NCI-H82 (cell line): ENCODE measurements around the gene PTPRG.
A peak's percentile ranks its signal among the peaks of the same experiment; 100 is the strongest.
"Not testable (repeated sequence)": the region's sequence is repeated elsewhere in the genome, so short reads cannot be mapped to it uniquely, and the experiment has no call there.

Source experiments
- DNase-seq: peaks from one replicate; lab custom pipeline; 2025; lab: John Stamatoyannopoulos, UW

The PTPRG gene

DNA sequence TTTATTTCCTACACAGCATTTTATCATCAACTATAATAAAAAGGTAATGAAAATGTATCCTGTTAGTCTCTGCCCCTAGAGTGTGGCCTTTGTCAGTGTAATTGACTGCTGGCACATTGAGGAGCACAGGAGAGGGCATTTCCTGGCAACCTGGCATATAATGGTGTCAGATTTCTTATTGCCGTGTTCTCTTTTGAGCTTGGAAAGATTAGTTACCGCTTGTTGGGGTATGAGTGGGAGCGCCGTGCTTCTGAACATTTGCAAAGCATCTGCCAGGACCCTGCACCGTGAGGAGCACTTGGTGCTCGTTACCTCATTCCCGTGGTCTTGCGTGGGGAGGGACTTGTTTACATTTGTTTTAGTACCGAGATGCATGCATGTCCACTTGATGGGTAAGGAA lies 124.4 kb downstream of the PTPRG start:
- no peak for DNase-seq

DNA sequence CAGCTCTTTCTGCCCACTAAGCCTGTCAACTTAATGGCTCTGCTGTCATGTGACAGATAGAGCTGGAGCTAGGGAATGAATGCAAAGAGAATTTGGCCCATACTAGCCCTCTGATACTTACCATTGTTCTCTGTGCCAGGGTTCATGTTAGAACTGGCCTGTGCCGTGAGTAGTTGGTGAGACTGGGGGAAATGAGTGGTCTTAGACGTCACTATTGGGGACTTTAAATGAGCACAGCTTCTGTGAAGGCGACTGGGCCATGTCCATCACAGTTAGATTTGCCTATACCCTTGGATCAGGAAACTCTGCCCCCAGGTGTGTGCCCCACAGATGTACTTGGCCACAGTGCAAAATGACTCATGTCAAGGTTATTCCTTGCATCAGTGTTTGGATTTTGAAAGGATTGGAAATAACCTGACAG lies 124.9 kb downstream of the PTPRG start:
- no peak for DNase-seq

DNA sequence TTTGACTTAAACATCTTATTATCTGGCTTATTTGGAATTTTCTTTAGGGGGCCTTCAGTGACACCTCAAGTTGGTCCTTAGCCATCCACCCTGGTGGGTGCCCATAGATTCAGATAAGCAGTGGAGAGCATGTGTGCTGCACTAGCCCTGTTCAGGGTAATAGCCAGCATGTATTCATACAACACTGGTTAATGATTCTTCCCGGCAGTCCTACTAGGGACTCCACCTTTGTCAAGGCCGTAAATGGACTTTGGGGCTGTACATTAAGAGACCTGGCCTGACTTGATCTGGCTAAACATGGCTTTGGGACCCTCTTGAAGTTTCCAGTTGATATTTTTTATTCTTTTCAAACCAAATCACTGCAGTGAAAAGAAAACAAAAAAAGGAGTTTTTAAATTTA lies 125.8 kb downstream of the PTPRG start:
- DNase-seq: no peak

DNA sequence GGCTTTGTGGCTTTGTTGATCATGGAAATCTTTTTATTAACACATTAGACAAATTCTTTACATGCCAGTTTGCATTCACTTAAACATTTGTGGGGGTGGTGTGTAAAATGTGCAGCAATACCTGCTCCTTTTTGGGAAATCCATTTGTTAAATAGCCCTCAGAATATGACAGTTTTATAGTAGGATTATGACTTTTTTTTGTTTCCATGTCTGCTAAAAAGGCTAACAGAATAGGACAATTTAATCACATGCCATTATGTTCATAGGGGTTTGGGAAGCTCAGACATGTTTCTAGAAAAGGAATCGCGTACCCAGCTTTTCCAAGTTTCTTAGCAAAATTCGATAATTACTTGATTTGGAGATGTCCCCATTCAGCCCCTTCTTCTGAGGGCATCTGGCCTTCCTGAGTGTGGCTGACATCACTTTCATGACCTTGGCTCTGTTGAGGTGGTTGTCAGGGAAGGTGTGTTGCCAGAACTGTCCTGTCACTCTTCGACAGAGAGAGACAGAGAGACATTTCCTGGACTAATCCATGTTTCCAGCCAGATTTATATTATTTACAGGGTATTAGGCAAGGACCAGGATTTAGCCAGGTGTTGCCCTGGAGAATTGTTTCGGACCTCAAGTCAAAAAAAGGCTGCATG lies 126.4 kb downstream of the PTPRG start:
- DNase-seq: no peak

DNA sequence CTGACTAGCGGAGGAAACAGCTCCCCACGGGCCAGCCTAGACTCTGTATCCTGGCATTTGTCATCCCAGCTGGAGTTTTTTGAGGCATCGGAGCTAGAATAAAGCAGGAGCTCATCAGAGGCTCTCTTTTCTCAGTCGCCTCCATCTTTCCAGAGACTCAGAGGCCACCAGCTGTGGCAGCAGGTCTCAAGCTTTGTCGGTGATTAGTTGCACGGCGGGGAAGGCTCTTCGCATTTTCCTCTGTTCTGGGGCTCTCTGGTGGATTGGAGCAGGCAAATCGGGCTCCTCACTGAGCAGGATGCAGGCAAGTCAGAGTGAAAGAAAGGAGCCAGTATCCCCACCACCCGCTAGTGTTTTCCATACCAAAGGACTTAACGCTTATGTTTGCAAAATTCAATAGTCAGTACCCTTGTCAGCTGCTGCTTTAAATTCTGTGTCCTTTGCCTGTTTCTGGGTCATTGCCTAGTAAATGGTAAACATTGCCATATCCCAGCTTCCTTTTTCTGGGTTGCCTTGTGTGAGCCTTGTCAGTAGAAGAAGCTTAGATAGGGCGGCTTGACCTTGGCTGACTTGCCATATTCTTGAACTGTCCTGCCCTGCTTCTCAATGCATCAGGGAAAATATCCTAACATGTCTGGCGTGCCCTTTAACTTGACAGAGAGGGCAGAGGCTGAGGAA lies 127.1 kb downstream of the PTPRG start:
- DNase-seq: peak; percentile 70

DNA sequence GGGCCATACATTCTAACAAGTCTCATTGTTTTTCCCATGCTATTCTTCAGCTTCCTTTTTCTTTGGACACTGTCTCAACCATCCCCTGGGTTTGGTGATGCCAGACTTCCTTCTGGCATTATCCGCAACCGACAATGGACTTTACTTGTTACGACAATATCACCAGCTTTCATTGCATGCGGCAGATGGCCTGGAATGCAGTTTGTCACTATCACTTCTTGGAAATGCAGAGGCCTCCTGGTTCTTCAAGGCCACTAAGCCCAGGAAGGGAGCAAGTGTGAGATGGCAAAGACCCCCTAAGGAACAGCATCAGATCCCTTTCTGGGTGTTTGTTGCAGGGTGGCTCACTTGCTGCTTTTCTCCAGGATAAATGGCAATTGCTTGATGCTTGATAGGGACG lies 128.6 kb downstream of the PTPRG start:
- DNase-seq: no peak

DNA sequence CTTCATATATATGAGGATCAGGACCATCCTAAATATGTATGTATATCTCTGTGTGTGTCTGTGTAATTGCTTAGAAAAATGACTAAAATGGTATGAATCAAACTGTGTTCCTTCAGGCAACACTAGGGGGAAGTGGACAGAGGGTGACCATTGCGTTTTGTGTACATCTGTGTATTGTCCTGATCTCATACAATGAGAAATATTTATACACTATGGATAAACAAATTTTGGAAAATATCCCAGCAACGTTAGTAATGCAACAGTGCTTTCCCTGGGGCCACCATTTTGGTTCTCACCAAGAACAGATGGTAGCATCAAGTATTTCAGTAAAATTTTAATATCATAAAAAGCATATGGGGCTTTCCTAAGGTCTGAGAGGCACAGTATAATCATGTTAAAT lies 130.1 kb downstream of the PTPRG start:
- no peak for DNase-seq

DNA sequence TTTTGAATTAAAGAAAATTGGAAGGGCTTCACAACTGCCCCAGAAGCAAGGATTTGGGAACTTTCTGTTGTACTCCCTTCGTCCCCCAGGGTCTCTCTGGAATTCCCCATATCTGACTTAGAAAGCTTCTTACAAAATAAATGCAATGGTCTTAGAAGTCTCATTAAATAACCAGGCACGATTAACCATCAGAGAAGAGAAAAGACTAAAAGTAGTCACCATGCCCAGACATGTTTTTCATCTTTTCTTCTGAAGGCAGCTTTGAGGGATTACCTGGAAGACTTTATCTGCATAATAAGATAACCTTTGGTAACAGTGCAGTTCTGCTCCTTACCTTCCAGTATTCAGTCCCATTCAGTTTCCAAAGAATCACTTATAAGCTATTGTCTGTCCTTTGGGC lies 135.9 kb downstream of the PTPRG start:
- DNase-seq: peak; percentile 21

DNA sequence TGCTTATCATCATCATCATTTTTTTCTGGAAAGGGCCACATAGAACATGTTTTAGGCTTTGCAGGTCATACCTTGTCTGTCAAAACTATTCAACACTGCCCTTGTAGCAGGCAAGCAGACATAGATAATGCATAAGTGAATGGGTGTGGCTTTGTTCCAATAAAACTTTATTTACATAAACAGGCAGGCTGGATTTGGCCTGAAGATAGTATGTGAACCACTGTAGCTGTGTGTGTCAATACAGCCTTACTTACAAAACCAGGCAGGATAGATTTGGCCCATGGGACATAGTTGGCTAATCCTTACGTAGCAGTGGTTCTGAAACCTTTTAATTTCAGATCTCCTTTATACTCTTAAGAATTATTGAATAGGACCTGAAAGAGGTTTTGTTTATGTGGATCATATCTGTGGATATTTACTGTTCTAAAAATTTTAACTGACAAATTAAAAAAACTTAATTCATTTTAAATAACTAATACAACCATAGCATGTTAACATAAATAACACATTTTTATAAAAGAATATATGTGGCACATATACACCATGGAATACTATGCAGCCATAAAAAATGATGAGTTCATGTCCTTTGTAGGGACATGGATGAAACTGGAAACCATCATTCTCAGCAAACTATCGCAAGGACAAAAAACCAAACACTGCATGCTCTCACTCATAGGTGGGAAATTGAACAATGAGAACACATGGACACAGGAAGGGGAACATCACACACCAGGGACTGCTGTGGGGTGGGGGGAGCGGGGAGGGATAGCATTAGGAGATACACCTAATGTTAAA lies 137.1 kb downstream of the PTPRG start:
- not testable (repeated sequence) for DNase-seq

DNA sequence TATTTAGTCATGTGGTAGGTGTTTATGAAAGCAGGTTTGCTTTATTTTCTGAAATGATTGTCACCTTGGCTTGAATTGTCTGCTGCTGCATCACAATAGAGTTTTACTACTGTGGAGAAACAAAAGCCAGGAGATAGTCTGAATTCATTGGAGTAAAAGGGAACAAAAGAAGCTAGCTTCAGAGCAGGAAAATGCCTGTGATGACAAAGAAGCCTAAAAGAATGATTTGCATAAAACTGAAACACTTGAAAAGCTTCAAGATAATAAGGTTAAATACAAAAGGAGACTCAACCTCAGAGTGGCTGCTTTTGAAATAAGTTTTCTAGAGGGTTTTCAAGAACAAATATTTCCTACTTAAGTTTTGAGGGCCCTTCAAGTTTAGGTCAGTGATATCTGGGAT lies 138.3 kb downstream of the PTPRG start:
- no peak for DNase-seq

DNA sequence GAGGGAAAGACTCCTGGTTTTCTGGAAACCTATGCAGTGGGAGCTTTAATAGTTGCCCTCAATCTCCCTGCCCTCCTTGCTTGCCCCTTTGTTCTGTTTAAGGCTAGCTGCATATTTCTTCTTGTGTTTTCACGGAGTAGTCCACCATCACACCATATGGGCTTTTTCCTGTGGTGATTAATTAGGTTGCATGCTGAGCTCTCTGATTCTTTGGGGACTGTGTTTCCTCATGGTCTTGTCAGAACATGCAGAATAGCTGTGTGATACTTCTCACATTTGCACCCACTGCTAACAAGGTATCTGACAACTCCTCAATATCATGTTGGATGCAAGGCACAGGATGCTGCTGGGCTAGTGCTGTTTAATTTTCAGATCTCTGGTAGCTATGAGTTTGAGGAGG lies 139.6 kb downstream of the PTPRG start:
- DNase-seq: peak; percentile 24

DNA sequence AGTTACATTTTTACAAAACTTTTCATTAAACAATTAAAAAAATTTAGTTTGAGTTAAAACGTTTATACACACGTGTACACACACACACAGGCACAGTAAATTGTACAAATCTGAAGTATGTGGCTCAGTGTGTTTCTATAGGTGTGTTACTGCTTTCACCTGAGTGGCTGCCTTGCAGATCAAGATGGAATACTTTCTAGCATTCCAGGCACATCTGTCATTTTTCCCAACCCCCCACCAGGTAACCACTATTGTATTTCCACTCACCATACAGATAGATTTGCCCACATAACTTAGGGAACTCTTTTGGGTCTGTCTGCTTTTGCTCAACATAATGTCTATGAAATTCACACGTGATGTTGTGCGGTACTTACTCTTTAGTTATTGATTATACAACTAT lies 141.1 kb downstream of the PTPRG start:
- no peak for DNase-seq

DNA sequence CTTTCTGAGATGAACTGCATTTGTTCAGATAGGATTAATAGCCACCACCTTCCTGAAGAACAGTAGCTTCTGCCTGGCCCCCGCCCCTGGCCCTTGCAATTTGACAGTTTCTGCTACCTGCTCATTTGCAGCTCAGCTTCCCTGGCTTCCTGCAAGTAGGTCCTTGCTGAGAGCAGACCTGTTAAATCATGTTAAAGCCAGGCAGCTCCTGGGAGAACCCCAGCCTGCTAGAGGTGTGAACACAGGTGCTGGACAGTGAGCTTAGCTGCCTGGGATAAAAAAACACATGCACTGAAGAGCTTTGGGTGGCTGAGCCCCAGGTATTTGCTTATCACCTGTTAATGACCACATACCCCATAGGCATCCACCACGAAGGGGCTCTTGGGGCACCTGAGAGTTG lies 143.4 kb downstream of the PTPRG start:
- DNase-seq: no peak

DNA sequence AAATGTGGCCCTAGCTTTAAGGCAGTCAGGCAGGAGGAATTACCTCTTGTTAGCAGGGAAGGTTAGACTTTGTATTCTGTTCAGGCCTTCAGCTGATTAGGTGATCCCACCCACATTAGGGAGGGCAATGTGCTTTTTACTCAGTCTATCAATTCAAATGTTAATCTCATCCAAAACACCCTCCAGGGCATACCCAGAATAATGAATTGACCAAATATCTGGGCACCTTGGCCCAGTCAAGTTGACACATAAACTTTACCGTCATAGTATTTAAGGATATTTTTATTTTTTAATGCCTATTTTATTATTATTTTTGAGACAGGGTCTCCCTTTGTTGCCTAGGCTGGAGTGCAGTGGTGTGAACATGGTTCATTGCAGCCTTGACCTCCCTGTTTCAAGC lies 146.1 kb downstream of the PTPRG start:
- no peak for DNase-seq

DNA sequence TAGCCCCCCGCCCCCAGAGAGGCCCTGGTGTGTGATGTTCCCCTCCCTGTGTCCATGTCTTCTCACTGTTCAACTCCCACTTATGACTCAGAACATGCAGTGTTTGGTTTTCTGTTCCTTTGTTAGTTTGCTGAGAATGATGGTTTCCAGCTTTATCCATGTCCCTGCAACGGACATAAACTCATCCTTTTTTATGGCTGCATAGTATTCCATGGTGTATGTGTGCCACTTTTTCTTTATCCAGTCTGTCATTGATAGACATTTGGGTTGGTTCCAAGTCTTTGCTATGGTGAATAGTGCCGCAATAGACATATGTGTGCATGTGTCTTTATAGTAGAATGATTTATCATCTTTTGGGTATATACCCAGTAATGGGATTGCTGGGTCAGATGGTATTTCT lies 149.5 kb downstream of the PTPRG start:
- DNase-seq: not testable (repeated sequence)

DNA sequence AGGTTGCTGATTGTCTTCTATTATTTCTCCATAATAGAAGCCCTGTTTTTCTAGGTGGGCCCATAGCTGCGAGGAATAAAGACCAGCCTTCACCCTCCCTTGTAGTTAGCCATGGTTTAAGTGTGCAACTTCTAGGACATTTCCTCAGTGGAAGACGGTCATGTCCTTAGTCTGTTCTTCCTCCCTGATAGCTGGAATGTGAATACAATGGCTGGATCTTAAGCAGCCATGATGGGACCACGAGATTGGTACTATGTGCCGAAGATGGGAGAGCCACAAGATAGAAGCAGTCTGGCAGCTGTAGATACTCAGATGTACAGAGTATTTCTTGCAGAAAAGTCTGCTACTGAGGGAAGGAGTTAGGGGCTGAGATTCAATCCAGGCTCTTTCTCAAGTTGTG lies 152.9 kb downstream of the PTPRG start:
- no peak for DNase-seq

DNA sequence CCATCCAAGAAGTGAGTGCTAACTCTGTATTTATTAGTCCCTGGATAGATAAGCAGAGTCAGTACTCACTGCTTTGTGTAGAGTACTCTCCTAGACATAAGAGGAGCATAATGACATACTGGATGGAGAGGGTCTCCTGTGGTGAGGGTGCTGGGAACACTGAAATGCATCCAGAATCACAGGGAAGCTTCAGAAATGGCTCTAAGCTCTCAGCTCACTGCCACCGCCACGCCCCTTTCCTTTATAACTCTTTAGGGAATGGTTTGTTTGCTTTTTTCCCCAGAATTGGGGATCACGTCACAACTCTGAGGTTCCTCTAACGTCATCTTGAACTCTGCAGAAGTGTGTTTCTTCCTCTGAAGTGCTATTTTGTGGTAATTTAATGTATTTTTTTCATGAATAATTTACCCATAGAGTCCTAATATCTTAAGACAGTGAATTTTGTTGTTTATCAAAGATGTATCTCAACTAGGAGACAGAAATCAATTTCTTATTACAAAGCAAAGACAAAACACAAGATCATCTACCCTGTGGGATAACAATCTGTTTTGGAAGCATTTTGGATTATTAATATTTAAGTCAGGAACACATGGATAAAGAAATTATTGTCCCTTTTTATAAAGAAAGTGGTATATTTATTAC lies 154.6 kb downstream of the PTPRG start:
- DNase-seq: no peak

DNA sequence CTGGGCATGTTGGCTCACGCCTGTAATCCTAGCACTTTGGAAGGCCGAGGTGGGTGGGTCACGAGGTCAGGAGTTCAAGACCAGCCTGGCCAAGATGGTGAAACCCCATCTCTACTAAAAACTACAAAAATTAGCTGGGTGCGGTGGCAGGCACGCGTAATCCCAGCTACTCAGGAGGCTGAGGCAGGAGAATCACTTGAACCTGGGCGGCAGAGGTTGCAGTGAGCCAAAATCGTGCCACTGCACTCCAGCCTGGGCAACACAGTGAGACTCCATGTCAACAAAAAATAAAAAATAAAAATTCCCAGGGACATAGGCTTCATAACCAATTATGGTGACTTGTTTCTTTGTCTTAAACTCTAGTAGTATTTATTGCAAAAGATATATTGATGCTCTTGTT lies 155.3 kb downstream of the PTPRG start:
- not testable (repeated sequence) for DNase-seq

DNA sequence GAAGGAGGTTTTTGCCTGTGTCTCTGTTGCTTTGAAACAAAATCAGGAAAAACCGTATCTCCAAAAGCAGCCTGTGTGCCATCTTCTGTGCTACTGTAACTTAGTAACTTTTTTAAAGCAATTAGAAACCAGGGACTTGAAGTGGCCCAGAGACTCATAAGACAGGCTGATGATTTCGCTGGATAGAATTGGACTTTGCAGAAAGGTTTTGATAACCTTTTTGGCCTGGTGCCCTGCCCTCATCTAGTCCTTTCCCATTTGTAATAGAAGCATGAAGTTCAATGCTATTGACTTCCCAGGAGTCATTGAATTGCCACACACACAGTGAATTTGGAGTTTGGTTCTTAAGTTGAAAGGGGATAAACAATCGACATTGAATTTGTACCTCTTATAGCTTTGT lies 157.2 kb downstream of the PTPRG start:
- no peak for DNase-seq

DNA sequence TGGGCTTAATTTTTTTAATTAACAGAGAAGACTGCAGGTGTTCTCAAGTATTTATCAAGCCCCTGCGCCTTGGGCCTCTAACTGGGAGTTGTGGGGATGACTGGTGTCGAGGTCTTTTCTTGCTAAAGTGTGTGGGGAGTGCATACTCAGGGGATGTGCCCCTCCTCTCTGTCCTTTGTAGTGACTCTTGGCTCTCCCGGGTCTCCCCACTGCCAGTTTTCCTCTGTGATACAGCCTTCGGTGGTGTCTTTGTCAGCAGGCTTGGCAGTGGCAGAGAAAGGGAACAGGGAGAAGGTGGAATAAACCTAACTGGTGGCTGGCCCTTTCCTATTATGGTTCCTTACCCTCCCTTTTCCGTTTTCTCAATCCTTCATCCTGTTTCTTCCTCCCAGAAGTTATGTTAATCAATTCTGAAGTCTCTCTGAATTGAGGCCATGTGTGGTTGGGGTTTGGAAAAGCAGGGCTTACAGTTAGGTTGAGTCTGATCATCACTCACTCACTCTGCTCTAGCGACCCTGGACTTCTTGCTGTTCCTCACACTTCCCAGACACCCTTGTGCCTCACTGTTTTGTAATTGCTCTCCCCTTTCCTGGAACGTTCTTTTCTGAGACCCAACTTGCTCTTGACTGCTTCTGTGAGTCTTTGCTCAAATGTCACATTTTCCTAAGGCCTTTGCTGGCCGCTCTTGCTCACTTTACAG lies 158.1 kb downstream of the PTPRG start:
- DNase-seq: no peak

DNA sequence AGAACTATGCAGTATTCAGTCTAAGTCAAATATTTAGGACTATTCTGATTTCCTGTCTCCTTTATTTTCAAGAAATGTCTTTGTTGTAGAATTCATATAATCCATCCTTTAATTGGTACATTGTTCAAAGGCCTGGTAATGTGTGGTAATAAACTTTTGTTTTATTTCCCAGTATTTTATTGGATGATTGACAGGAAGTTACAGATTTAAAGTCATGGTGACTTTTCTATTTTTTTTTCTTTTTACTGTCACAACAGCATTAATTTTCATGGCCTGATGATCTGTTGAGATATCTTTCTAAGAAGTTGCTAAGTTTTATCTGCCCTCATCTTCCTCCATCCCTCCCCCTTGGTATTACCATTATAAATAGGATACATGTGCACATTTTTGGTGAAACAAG lies 161.7 kb downstream of the PTPRG start:
- DNase-seq: no peak

DNA sequence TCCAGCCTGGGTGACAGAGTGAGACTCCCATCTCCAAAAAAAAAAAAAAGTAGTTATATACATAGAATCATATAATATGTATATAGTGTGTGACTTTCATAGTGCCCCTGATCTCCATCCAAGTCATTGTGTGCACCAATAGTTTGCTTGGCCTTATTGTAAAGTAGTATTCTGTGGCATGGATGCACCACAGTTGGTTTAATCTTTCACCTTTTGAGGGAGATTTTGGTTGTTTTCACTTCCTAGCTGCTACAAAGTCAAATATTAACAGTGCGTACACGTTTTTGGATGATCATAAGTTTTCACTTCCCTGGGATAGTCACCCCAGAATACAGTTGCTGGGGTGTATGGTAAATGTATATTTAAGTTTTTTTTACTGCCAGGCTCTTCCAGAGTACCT lies 162.8 kb downstream of the PTPRG start:
- no peak for DNase-seq
